Left renal pelvis (tissue), 4 donors: ENCODE measurements around the gene ZNF546. TPM values are rescaled to one million over a fixed set of nuclear protein-coding genes. Genes with fewer than 3 reads are reported as not detected.

Experiments
- DNase-seq, 4 donors: peaks; one replicate each; pipeline ENCODE4 v3.0.0-alpha.2; 2013; ENCODE audit warnings: low read depth in 4 of 4, low spot score in 3 of 4
- polyA plus RNA-seq, 4 donors: library from polyadenylated mRNA; unstranded; fragments of 120-200 nt; gene quantifications; one replicate each; pipeline ENCODE4 v1.2.1, GENCODE V29; 2013; ENCODE audit not compliant: insufficient read length in 4 of 4

ZNF546 gene
- polyA plus RNA-seq, 4 donors = 5.8 to 10.1 (median 7.1) TPM

GRCh38 chr19:40053491-40053890, 56.6 kb downstream of the ZNF546 start:
- no peak for DNase-seq

- no peak for DNase-seq
Measured at GRCh38 chr19:40054632-40055031, 57.8 kb downstream of the ZNF546 start.

- no peak for DNase-seq
Measured at GRCh38 chr19:40055049-40055448, 58.2 kb downstream of the ZNF546 start.

GRCh38 chr19:40055832-40056504, 59.1 kb downstream of the ZNF546 start, which contains the start of gene ZNF780B:
TSS of gene ZNF780B (minus strand) at chr19:40056231. CDS start at chr19:40050332, 5,899 bp downstream.
- peak; percentile 42 to 63 (median 55) for DNase-seq

GRCh38 chr19:40056505-40056904, 59.6 kb downstream of the ZNF546 start:
- no peak for DNase-seq

- no peak for DNase-seq
Measured at GRCh38 chr19:40057166-40057565, 60.3 kb downstream of the ZNF546 start.

GRCh38 chr19:40059624-40060023, 62.8 kb downstream of the ZNF546 start:
- no peak for DNase-seq

- DNase-seq = no peak
Measured at GRCh38 chr19:40070058-40070457, 73.2 kb downstream of the ZNF546 start.

Other genes starting within 250 kb of the ZNF546 start
- not detected for gene LEUTX, start 218.2 kb upstream of the ZNF546 start, polyA plus RNA-seq
- gene DYRK1B, start 162.9 kb upstream of the ZNF546 start, polyA plus RNA-seq = 10 to 100 TPM; 20.5 to 38.7 (median 32.5) TPM
- gene FBL, start 150.7 kb upstream of the ZNF546 start, polyA plus RNA-seq = 100 to 1,000 TPM; 285 to 358 (median 326) TPM
- 1 to 10 TPM; 1.7 to 9.5 (median 6.1) TPM for gene FCGBP, start 62.4 kb upstream of the ZNF546 start, polyA plus RNA-seq
- gene PSMC4, start 25.9 kb upstream of the ZNF546 start, polyA plus RNA-seq = 100 to 1,000 TPM in 1 of 4 donors, 10 to 100 TPM in 3; 55.3 to 103 (median 85.8) TPM
- 10 to 100 TPM; 18.8 to 37.4 (median 25.3) TPM for gene ZNF780B, start 59.2 kb downstream of the ZNF546 start, polyA plus RNA-seq
- 10 to 100 TPM; 12.5 to 25.7 (median 19.8) TPM for gene ZNF780A, start 93.9 kb downstream of the ZNF546 start, polyA plus RNA-seq
- 10 to 100 TPM; 10.1 to 22.7 (median 14.3) TPM for gene MAP3K10, start 194.4 kb downstream of the ZNF546 start, polyA plus RNA-seq
- under 1 TPM in 3 of 4 donors, not detected in 1; 0.05 to 0.20 (median 0.09) TPM for gene TTC9B, start 221.3 kb downstream of the ZNF546 start, polyA plus RNA-seq
- gene CCNP, start 229.6 kb downstream of the ZNF546 start, polyA plus RNA-seq = 1 to 10 TPM in 1 of 4 donors, under 1 TPM in 3; 0.29 to 2.8 (median 0.80) TPM